GM18519 (cell line): ENCODE data around the gene MOB3B.
"Not testable (repeated sequence)": the region's sequence is repeated elsewhere in the genome, so short reads cannot be mapped to it uniquely, and the experiment has no call there.

ENCODE experiments used
- ATAC-seq: cut with Tn5 transposase; IDR thresholded peaks from one replicate; pipeline ENCODE4 v1.9.1; 2021; ENCODE audit warnings: mild to moderate bottlenecking, moderate library complexity; ENCODE audit not compliant: unreplicated experiment, low FRiP score

Gene MOB3B

DNA sequence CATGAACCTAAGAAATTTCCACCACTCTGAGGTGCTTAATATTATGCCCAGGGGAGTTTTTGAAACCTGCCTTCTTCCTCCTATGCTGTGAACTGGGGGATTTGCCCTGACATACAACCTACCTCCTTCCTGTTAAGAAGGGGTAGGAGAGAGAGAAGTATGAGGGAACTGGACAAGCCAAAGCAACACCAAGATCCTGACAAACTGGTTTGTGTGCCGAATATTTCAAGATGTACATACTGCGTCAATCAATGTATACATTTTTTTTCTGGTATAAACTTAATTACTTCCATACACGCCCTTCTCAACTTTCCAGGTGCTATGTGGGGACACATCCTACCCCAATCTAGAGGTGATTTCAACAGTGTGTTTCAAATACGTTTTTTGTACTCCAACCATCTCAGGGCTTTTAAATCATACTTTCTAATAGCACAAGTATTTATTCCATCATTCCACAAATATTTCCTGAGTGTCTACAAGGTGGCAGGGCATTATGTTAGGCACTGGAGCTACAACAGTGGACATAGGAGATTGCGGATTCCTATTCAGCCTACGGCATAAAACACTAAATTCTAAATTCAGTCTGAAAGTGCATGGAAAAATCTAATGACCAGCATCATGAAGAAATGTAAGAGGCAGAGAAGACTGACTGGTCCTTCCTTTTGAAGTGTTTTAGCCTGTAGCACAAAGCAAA is 75.6 kb downstream of the MOB3B start:
- ATAC-seq = no peak

DNA sequence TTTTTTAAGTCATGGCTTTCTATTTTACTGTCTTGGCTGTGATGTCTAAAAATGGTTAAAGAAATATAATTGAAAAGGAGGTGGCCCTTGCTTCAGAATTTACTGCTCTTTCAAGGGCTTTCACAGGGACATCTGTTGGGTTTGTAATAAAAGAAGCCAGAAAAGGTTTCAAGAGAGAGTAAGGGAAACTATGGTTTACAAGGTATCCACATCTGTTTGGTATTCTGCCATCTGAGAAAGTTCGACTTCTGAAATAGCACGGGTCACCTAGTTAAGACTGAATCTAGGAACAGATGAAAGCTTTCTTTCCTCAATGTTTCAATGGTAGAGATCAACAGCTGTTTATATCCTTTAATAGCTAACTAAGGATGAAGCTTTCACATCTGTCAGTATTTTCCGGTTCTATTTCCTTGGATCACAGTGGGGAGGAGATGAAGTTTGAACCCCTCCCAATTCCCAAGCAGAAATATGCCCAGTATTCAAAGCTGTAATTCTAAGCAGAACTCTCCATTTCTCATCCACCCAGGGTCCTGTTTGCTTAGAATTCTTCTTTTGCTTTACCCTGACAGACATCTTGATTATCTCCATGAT is 78.3 kb downstream of the MOB3B start:
- no peak for ATAC-seq

DNA sequence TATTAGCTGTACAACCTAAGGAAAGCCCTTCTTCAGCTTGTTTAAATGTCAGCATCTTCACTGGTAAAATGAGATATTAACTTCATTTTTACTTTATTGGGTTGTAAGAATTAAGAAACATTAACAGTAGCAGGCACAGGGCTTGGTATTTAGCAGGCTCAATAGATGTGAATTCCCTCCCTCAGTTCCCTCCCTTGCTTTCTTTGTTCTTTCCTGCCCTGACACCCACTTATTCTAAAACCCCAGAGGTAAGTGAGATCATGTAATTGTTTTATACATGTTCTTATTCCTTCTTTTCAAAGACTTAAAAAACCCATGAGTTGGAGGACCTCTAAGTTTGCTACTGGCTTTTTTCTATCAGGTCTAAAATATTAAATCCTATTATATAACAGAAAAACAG is 78.9 kb downstream of the MOB3B start:
- no peak for ATAC-seq

DNA sequence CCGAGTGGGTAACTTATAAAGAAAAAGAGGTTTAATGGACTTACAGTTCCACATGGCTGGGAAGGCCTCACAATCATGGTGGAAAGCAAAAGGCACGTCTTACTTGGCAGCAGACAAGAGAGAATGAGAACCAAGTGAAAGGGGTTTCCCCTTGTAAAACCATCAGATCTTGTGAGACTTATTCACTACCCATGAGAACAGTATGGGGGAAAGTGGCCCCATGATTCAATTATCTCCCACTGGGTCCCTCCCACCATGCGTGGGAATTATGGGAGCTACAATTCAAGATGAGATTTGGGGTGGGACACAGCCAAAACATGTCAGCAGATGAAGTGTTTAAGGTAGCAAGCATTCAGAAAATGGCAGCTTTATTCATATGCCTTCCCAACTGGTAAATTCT is 81.3 kb downstream of the MOB3B start:
- not testable (repeated sequence) for ATAC-seq

DNA sequence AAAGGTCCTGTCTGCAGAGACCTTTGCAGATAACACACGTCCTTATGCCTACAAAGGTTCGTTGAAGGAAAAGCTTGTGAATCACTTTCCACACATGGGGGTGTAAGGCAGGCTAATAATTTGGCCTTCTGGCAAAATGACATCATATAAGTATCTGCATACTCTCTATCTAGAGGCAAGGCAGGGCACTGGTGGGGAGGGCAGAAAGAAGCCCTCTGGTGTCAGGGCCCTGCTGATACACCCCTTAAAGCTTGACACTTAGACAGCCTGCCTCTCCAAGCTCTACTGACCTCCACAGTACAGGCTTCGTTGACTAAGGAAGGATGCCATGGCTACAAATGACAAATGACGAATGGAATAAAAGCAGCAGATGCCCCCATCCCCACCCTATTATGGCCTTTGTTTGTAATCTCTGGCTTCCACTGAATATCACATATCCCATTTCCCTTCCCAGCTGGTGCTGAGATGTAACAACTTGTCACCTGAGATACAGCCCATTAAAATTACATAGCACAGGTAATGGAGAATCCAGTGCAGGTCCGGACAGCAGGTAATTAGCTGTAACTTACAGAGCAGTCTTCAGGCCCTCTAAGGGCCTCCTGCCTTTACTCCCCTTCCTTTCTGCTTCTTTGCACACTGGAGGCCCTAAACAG is 82.5 kb downstream of the MOB3B start:
- no peak for ATAC-seq

DNA sequence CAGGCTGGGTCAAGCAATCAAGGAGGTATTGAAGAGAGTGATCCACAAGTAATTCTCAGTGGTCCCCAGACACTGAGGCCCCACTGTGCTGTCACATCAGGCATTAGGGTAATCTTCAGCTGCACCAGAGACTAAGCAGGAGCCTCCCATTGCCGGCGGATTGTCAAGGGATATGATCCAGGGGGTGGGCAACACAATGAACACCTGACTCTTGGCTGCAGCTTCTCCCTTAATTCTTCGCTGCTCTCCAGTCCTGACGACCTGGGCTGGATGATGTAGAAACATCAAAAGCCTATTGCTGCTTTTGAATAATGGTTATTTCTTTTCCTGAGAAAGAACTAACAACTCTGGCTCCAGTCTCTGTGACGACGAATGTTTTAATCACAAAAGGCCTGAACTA is 83.9 kb downstream of the MOB3B start:
- ATAC-seq = no peak

DNA sequence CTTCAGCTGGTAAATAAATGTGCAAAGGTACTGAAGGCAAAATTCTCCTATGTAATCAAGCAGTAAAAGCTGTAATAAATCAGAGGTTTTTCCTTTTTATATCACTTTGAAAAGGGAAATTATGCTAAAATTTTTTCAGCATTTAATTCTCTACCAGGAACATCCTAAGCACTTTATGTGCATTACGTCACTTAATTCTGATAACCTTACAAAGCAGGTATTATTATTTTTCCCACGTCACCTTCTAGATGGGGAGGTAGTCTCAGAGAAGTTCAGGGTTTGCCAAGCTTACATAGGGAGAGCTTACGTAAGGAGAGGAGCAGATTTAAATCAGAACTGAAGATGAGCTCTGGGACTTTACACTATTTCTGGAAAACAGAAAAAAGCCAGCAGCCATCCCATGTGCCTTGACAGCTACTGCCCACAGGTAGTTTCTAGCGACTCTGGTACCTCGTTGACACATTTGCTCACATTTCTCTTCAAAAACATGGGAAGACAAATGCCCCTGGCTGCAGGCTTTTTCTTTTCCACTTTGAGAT is 84.5 kb downstream of the MOB3B start:
- ATAC-seq = no peak

DNA sequence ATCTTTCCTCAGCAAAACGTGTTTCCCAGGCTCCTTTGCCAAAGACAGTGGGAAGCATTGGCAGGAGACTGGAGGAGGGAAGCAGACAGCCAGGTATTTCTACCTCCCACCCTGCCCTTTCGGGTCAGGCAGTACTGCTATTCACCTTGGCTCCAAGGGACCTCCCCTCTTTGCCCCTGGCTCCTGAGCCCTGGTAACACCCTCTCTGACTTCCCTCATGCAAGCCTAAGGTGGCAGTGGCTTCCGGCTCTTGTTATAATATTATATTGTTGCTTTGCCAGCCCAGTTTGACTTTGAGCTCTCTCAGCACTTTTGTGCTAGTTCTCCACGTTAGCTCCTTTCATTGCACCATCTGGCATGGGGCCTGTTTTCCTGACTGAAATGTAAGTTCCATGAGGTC is 87.2 kb downstream of the MOB3B start:
- ATAC-seq = no peak

DNA sequence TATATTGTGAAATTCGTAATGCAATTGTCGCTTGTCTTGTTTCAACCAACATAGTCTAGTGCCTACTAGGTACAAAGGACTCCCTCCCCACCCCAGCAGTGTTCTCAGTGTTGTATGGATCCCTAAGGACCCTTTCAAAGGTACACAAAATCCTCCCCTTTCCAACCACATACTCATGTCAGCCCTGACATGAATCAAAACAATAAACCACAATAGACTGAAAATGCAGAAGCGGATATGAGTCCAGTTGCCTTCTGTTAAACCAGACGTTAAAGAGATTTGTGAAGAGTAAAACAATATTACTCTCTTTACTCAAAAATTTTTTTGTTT is 87.9 kb downstream of the MOB3B start:
- ATAC-seq = peak; percentile 93

DNA sequence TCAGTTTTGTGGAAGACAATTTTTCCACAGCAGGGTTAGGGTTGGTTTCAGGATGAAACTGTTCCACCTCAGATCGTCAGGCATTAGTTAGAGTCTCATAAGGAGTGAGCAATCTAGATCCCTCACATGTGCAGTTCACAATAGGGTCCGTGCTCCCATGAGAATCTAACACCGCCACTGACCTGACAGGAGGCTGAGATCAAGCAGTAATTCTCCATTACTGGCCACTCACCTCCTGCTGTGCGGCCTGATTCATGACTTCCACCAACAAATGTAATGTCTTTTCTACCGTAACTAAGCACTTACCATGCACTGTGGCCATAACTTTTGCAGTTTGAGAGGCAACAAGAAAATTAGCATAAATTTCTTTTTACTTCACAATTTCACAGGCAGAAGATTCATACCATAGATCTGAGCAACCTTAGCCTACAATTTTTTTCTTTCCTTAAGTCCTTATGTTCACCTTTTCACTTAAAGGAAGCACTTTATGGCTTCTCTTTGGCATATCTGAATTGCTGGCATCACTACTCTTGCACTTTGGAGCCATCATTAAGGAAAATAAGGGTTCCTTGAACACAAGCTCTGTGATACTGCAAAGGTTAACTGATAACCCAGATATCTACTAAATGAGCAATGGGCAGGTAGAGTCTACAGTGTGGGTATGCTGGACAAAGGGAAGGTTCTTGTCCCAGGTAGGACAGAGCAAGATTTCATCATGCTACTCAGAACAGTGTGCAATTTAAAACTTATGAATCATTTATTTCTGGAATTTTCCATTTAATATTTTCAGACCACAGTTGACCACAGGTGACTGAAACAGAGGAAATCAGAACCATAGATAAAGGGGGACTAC is 88.5 kb downstream of the MOB3B start:
- no peak for ATAC-seq

DNA sequence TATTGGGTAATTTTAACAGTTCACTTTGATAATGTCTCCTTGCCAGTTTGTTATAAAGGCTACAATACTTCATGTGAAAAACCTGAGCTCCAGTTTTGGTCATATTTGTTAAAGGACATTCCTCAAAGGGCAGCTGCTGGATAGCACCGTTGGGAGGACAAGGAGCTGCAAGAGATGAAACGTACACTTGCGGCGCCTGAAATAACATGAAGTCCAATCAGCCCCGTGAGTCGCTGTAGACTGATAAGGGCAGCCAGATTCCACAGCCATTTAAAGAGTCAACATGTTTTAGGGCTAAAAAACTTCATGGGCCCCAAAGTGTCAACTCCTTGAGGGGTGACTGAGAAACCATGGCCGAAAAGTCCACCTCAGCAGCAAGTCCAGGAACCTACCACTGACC is 91.1 kb downstream of the MOB3B start:
- ATAC-seq = no peak

DNA sequence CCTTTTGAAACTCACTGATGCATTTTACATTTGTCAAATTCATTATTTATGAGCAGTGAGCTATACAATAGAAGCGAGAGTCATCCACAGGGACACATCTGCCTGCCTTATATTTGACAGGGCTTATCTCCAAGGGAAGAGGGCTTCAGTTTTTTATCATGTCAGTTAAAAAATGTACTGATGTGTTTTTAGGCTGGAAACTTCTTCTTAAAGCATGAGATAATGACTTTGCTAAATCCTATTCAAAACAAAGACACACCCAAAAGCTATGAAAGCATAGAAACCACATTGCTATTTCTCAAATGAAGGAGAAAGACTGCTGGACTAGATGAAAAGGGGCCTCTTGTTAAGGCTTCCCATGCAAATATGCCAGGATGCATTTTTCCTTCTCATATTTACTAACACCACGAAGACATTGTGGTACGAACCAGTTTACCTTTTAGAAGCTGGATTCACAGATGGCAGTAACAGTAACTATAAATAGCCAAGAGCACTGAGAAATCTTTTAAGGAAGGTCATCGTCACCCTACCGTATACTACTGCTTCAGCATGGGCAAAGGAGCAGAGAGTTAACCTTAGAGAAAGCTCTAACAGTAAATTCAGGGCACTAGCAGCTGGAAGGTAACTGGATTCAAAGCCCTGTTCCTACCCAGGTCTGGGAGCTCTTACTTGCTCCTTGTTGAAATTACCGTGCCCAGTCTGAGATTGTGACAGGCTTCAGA is 91.8 kb downstream of the MOB3B start:
- ATAC-seq = no peak

DNA sequence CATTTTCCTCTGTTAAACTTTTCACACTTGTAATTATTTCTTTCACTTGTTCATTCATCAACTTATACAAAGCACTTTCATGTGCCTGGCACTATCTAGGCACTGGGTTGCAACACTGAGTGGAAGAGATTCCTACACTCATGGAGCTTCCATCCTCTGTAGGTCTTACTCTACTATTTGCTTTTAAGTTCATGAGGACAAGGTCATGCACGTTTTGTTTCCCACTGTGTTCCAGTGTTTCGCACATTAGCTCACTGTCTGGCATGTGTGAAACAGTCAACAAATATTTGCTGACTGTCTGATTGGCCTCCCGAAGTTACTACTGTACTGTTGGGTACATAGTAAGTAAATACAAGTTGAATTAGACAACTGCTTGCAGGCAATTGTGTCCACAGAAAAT is 93.4 kb downstream of the MOB3B start:
- ATAC-seq = no peak

DNA sequence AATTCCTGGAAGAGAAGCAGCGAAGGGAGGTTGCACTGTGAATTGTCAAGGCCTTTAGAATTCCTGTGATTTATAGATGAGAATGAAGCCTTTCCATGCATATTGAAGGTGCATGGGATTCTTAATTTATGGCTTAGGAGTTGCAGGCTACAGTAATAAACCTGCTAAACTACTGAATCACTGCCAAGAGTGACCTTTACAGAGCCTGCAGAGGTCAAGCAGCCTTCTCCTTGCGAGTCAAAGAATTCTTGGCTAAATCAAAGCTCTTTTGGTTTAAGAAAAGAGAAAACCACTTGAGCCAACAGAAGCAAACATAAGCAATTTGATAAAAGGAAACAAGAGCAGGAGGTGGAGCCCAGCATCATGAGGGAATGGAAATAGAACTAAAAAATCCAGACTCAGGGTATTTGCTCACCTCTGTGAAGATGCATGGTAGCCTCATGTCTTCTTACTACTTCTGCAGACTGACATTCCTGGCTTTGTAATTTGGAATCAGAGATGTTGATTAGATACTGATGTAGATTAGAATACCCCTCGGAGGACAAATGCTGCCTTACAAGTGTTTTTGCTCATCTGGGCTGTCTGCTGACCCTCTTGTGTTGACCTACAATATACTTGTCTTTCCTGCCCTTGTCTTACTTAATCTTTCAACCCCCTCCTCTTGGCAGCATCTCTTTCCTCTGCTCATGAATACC is 95.8 kb downstream of the MOB3B start:
- no peak for ATAC-seq

DNA sequence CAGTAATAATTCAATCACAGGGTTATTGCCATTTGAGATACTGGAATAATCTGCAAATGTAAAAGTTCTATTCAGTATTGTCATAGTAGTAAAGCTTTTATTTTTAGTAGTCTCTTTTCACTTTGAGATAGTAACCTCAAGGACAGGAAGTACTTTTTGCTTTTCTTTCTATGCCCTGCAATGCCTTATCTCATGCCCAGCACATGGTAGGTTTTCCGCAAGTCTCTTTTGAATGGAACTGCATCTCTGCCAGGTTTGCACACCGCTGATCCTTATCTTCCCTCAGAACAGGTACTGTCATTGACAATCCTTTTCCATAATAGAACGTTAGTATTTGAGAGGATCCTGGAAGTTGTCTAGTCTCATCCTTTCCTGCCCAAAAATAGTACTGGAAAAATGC is 97.3 kb downstream of the MOB3B start:
- no peak for ATAC-seq

DNA sequence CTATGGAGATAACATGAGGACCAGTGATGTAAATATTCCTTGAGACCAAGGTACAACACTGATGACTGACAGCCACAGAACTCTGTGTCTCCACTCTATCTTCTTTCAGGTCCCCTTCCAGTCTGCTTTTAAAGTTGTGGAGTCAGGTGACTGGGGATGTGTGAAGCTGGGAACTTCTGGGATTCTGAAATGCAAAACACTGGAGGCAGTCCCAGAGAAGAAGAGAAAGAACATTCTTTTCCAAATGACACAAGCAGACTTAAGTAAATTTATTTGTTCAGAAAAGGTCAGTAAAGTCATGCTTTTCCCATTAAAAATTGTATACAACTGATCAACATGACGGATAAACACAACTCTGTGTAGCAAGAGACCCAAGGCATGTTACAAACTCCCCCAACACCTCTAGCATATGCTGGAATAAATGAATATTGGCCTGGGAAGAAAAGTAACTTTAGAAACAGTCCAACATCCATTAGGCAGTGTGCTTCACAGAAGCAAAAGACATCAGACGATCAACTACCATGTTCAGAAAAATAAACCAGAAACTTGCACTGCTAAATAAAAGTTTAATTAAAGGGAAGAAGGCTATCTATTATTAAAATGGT is 98.0 kb downstream of the MOB3B start:
- no peak for ATAC-seq

DNA sequence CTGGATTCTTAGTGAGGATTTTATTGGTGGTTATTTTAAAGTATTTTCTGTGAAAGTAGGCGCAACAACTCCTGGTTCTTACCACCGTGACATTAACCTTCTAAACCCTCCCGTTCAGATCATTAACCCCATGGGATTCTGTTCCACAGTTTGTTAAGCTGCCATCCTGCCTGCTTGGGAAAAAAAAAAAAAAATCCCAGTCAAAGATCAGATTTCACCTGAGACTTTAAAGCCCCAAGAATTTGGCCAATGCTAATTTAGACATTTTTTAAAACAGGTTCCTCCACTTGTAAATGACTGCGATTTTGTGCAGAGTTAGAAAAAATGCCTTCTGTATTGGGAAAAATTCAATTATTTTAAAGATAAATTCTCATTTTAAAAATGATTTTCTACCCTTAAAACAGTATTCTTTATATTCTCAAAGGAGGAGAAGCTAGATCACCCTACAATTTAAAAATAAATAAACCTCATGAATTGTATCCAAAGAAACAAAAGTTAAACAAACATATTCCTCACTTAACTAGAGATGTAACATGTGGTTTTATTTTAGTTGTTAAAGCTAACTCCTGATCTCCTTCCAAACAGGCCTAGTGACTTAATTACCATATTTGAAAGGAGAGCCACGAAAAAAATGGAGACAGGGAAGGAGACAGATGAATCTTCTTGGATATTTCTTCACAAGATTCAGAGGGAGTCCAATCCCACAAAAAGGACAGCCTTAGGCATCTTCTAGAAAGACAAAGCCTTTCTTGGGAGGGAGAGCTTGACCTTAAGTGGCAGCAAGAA is 98.7 kb downstream of the MOB3B start:
- no peak for ATAC-seq

DNA sequence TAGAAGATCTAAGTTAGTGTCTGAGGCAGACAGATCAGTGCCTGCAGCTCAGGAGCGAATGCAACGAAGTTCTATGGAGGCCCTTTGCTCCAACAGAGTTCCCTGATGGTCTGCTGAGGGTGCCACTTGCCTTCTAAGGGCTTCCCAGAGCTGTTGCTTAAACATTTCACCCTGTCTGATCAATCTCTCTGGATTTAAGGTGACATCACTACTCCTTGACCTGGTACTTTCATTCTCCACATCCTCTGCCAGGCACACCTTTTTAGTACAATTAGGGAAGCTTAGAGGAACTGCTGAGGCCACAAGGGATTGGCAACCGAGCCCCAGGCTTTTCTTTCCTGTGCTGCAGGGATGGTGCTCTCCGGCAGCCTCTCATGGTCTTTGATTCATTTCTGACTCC is 99.7 kb downstream of the MOB3B start:
- ATAC-seq = no peak

DNA sequence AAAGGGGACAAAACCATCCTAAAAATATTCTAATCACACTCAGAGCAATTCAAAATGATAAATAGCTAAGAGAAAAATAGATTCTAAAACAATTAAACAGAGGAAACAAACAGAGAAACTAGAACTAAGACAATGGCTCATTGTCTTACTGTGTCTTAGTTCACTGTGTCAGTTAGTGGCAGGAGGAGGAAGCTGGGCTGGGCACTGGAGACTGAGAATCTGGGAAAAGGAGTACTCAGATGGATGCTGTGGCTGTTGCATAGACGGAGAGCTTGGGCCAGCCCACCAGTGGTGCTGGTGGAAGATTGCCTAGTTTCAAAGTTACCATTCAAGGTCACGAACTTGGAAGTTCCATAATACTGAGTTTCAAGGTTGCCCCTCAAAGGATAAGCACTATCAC is 100.2 kb downstream of the MOB3B start:
- ATAC-seq = no peak
